ENCODE data around the gene ELMO1. TPM values are rescaled to one million over a fixed set of nuclear protein-coding genes. Genes with fewer than 3 reads are reported as not detected.

The ELMO1 gene
- total RNA-seq, 2 donors from 2014 or later: 66.0 to 72.2 TPM

DNA sequence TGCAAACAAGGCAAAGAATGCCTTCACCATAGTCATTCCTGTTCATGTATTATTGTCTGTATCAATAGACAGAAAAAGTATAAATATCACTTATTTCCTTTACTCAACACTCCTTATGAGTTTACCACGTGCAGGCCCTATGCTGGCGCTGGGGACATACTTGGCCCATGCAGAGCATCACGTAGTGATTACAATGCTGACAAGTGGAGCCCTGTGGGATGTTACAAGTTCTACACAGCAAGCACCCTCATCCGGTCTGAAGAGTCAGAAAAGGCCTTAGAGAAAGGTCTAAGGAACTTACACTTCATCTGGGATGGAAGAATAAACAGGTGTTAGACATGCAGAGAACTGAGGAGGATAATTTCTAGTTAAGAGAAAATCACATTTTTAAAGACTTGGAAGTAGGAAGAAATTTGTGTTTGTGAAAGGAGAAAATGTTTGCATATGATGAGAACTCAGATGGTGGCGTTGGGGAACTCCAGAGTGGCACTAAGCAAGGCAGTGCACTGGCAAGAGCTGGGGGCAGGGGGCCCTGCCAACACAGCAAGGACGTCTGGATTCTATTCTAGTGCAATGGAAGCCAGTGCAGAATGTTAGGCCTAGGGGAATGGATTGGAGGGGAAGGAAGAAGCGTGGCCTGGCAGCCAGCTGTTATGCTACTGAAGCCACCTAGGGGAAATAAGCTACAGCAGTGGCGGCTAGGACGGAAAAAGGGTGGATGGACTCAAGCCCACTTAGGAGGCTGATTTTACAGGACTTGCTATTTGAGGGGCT lies 116.2 kb downstream of the ELMO1 start:
- ATAC-seq (ENCODE audit: insufficient number of reproducible peaks, low FRiP score, low read depth): no peak

DNA sequence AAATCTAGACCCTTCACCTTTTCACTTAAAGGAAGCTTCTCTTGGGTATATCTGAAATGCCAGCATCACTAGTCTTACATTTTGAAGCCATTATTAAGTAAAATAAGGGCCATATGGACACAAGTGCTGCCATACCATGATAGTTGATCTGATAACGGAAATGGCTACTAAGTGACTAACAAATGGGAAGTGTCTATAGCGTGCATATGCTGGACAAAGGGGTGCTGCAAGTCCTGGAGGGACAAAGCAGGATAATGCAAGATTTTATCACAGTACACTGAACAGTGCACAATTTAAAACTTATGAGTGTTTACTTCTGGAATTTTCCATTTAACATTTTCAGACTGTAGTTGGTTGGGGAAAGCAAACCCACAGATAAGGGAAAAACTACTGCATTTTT lies 117.9 kb downstream of the ELMO1 start:
- Histone ChIP-seq H3K4me1 (ENCODE audit: control insufficient read depth in 1 of 2, low read depth in 2 of 2) (peaks cover 7 to 17% of the 10 kb centered on the region in 2 donors), H3K9me3 (no peaks in the 10 kb centered on the region), H3K4me3 (no peak overlapping the region), H3K27me3 (replicated peaks; ENCODE audit: insufficient read depth) (no peaks in the 10 kb centered on the region), H3K27ac (no peak overlapping the region), H3K36me3 (no peaks in the 10 kb centered on the region)
- no peak for ATAC-seq (ENCODE audit: insufficient number of reproducible peaks, low FRiP score, low read depth)
- DNase-seq (ENCODE audit: low spot score): no peak
- TF ChIP-seq, protein P1, sequence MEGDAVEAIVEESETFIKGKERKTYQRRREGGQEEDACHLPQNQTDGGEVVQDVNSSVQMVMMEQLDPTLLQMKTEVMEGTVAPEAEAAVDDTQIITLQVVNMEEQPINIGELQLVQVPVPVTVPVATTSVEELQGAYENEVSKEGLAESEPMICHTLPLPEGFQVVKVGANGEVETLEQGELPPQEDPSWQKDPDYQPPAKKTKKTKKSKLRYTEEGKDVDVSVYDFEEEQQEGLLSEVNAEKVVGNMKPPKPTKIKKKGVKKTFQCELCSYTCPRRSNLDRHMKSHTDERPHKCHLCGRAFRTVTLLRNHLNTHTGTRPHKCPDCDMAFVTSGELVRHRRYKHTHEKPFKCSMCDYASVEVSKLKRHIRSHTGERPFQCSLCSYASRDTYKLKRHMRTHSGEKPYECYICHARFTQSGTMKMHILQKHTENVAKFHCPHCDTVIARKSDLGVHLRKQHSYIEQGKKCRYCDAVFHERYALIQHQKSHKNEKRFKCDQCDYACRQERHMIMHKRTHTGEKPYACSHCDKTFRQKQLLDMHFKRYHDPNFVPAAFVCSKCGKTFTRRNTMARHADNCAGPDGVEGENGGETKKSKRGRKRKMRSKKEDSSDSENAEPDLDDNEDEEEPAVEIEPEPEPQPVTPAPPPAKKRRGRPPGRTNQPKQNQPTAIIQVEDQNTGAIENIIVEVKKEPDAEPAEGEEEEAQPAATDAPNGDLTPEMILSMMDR (IDR thresholded peaks at IDR 0.05): no peak

More for the DNA sequence above, 116.2 kb downstream of the ELMO1 start:
- H3K9me3 ChIP-seq: no peaks in the 10 kb centered on the region
- H3K27me3 ChIP-seq (replicated peaks; ENCODE audit: insufficient read depth): no peaks in the 10 kb centered on the region
- DNase-seq (ENCODE audit: low spot score): no peak
- TF ChIP-seq, protein P1 (IDR thresholded peaks at IDR 0.05): no peak
- H3K36me3 ChIP-seq: no peaks in the 10 kb centered on the region
- H3K4me3 ChIP-seq: no peak overlapping the region
- peak overlapping the region; percentile 35 to 44 for H3K27ac ChIP-seq
- peaks cover 7 to 17% of the 10 kb centered on the region in 2 donors for H3K4me1 ChIP-seq (ENCODE audit: control insufficient read depth in 1 of 2, low read depth in 2 of 2)

DNA sequence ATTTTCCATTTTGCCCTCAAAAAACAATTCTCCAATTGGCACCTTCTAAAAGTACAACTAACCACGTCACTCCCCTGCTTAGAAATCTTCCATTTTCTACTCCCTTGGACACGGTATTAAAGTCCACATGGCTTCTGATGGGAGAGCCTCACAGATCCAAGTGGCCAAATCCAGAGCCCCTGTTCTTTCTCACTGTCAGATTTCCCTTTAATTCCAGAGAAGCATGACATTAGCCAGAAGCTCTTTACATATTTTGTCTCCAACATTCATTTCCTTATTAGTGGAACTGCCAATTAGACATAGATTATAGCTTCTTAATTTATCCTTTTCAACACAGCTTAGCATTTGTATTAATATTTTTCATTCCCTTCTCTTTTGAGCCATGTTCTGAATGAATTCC lies 118.7 kb downstream of the ELMO1 start:
- H3K4me1 ChIP-seq (ENCODE audit: control insufficient read depth in 1 of 2, low read depth in 2 of 2): peaks cover 7 to 17% of the 10 kb centered on the region in 2 donors
- H3K27ac ChIP-seq: no peak overlapping the region
- H3K36me3 ChIP-seq: no peaks in the 10 kb centered on the region
- TF ChIP-seq, protein P1 (IDR thresholded peaks at IDR 0.05): no peak
- H3K4me3 ChIP-seq: no peak overlapping the region
- DNase-seq (ENCODE audit: low spot score) (no peak), ATAC-seq (ENCODE audit: insufficient number of reproducible peaks, low FRiP score, low read depth) (no peak)
- no peaks in the 10 kb centered on the region for H3K9me3 ChIP-seq
- no peaks in the 10 kb centered on the region for H3K27me3 ChIP-seq (replicated peaks; ENCODE audit: insufficient read depth)

DNA sequence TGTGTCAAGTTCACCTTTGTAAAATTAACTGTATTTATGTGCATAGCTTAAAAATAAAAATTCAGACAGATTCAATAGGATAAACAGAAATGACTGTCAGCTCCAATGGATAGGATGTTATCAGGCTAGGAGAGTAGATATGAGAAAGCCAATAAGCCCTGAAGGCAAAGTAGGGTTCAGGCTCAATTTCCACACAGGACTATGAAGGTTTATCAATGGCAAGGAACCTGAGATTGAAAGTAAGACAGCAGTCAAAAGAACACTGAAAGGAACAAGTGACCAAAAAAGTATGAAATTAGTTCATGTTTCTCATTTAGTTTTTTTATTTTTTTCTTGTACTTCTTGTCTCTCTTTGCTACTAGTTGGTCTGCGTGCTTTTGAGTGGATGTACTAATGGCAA lies 121.4 kb downstream of the ELMO1 start:
- H3K4me1 ChIP-seq (ENCODE audit: control insufficient read depth in 1 of 2, low read depth in 2 of 2): peaks cover under 1 to 5% of the 10 kb centered on the region in 2 donors
- no peak overlapping the region for H3K27ac ChIP-seq
- DNase-seq (ENCODE audit: low spot score) (no peak), ATAC-seq (ENCODE audit: insufficient number of reproducible peaks, low FRiP score, low read depth) (no peak)
- no peaks in the 10 kb centered on the region for H3K27me3 ChIP-seq (replicated peaks; ENCODE audit: insufficient read depth)
- TF ChIP-seq, protein P1 (IDR thresholded peaks at IDR 0.05): no peak
- H3K9me3 ChIP-seq: no peaks in the 10 kb centered on the region
- no peak overlapping the region for H3K4me3 ChIP-seq
- no peaks in the 10 kb centered on the region for H3K36me3 ChIP-seq

DNA sequence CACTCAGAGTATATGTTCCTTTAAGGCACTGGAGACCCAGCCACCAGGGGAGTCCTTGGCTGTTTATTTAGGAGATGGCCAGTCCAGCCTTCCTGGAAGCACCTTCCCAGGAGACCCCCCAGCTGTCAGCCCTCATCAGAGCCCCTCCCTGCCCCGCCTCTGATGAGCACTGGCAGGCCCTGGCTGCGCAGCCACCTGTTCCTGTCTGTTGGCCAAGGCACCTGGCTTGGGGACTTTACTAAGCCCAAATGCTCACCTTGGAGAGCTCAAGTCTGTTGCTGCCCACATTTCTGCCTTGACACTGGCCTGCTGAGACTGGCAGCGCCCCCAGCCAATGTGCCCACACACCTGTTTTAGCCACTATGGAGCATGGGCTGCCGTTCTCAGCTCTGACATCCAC lies 124.7 kb downstream of the ELMO1 start:
- Histone ChIP-seq H3K9me3 (no peaks in the 10 kb centered on the region), H3K27me3 (replicated peaks; ENCODE audit: insufficient read depth) (no peaks in the 10 kb centered on the region), H3K4me1 (ENCODE audit: control insufficient read depth in 1 of 2, low read depth in 2 of 2) (no peaks in the 10 kb centered on the region), H3K4me3 (no peak overlapping the region), H3K27ac (no peak overlapping the region), H3K36me3 (no peaks in the 10 kb centered on the region)
- TF ChIP-seq, protein P1 (IDR thresholded peaks at IDR 0.05): no peak
- ATAC-seq (ENCODE audit: insufficient number of reproducible peaks, low FRiP score, low read depth) (no peak), DNase-seq (ENCODE audit: low spot score) (no peak)

Measured in thoracic aorta (tissue), 2 donors.